DND-41 (cell line): ENCODE data around the gene PNISR.
"Not testable (repeated sequence)": the region's sequence is repeated elsewhere in the genome, so short reads cannot be mapped to it uniquely, and the experiment has no call there.

Experiments
- EZH2 ChIP-seq: IDR thresholded peaks from 3 replicates; pipeline ENCODE4 v1.6.1; 2012; ENCODE audit warnings: borderline replicate concordance, low read depth, mild to moderate bottlenecking, moderate library complexity, low read length, inconsistent platforms; ENCODE audit not compliant: severe bottlenecking
- TF ChIP-seq, protein P1 (sequence below): IDR thresholded peaks from 2 replicates; pipeline ENCODE4 v1.5.1; 2012; ENCODE audit warnings: borderline replicate concordance, low read length, moderate library complexity, mild to moderate bottlenecking; ENCODE audit not compliant: poor library complexity, severe bottlenecking; ENCODE audit errors: extremely low read depth

DNA sequence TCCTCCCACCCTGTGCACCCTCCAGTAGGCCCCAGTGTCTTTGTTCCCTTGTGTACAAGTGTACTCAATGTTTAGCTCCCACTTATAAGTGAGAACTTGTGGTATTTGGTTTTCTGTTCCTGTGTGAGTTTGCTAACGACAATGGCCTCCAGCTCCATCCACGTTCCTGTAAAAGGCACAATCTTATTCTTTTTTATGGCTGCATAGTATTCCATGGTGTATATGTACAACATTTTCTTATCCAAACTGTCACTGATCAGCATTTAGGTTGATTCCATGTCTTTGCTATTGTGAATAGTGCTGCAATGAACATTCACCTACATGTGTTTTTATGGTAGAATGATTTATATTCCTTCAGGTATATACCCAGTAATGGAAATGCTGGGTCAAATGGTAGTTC is 34.0 kb upstream of the PNISR start:
- TF ChIP-seq, protein P1, sequence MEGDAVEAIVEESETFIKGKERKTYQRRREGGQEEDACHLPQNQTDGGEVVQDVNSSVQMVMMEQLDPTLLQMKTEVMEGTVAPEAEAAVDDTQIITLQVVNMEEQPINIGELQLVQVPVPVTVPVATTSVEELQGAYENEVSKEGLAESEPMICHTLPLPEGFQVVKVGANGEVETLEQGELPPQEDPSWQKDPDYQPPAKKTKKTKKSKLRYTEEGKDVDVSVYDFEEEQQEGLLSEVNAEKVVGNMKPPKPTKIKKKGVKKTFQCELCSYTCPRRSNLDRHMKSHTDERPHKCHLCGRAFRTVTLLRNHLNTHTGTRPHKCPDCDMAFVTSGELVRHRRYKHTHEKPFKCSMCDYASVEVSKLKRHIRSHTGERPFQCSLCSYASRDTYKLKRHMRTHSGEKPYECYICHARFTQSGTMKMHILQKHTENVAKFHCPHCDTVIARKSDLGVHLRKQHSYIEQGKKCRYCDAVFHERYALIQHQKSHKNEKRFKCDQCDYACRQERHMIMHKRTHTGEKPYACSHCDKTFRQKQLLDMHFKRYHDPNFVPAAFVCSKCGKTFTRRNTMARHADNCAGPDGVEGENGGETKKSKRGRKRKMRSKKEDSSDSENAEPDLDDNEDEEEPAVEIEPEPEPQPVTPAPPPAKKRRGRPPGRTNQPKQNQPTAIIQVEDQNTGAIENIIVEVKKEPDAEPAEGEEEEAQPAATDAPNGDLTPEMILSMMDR, result not testable (repeated sequence)
- not testable (repeated sequence) for TF ChIP-seq EZH2
